ENCODE results near the gene FRG1.

DNA sequence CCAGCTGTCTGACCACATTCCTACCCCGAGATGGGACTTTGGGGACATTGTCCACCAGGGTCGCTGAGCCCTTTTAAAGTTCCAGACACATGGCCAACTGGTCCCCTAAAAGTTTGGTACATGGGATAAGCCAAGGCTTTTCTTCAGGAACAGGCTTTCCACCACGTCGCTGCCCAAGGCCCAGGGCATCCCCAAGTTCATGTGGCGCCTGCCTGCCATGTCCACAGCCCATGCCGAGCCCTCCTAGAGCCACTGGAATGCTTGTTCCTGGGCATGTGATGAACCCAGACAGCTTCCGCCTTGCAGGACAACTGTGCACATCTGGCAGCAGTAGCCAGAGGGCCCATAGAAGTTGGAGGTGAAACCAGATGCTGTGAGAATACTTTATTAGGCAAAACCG is 41.3 kb downstream of the FRG1 start:
- TF ChIP-seq CTCF (IDR thresholded peaks at IDR 0.05; ENCODE audit: insufficient read depth, low read length, poor library complexity, severe bottlenecking) (no peak), EZH2phosphoT487 (conservative IDR thresholded peaks at IDR 0.05; ENCODE audit: low read length) (no peak)
